ENCODE measurements around the gene ATXN7L1. TPM values are rescaled to one million over a fixed set of nuclear protein-coding genes. Genes with fewer than 3 reads are reported as not detected.
A peak's percentile ranks its signal among the peaks of the same experiment; 100 is the strongest.

Gene ATXN7L1
- total RNA-seq, 1 experiment from 2014 or later: 24.3 TPM

DNA sequence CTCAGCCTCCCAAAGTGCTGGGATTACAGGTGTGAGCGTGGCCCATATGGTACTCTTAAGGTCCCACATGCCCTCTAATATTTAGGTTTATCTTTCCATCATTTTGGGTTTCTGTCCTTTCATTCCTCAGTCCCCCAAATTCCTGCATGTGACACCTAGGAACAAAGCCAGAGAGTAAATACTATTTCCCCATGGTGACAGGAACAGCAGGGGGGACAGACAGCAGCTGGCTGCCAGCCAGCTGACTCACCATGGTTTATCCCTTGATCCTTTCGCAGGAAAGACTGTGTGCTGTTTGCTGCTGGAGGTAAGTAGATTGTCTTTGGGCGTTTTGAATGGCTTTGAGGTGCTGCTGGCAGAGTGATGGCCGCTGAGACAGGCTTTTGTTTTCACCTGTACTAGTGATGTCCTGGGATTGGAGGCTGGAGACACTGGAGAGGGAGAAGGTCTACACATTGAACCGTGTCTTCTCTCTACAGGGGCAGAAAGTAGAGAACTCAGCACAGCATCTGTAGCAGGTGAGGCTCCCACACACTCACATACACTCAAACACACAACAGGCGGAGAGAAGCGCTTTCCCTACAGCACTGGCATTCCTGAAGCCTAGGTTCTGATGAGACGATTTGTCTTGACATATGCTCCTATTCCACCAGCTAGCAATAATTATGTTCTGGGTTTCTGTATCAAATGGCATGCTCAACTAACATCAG is 211.4 kb downstream of the ATXN7L1 start:
- Histone ChIP-seq H3K18ac (ENCODE audit: insufficient read length, low read depth, low read length) (no peak overlapping the region), H3K56ac (ENCODE audit: insufficient read length, low read depth, low read length) (no peak overlapping the region), H3K9me3 (ENCODE audit: control insufficient read depth, low read depth, low read length) (no peaks in the 10 kb centered on the region), H3K23me2 (ENCODE audit: insufficient read length, low read depth, low read length, poor library complexity, severe bottlenecking) (no peaks in the 10 kb centered on the region), H4K8ac (replicated peaks; ENCODE audit: insufficient read length, low read depth, low read length) (no peak overlapping the region), H4K5ac (ENCODE audit: insufficient read length, low read depth, low read length) (no peak overlapping the region), H3K27ac (ENCODE audit: insufficient read length, low read depth, low read length) (no peak overlapping the region), H2BK12ac (ENCODE audit: insufficient read length, low read depth, low read length) (no peak overlapping the region), H2AK5ac (ENCODE audit: insufficient read length, low read length) (no peak overlapping the region), H3K9ac (ENCODE audit: extremely low read depth, insufficient read length, low read length) (no peak overlapping the region), H3K79me1 (ENCODE audit: insufficient read depth, low read depth, low read length, poor library complexity, severe bottlenecking) (no peaks in the 10 kb centered on the region), H3K4me2 (ENCODE audit: insufficient read depth, insufficient read length, low read length) (no peak overlapping the region), H3K23ac (ENCODE audit: insufficient read length, low read depth, low read length) (no peak overlapping the region), H4K20me1 (ENCODE audit: control insufficient read depth, insufficient read depth, insufficient read length) (no peaks in the 10 kb centered on the region), H2BK15ac (ENCODE audit: low read depth, low read length) (no peak overlapping the region), H3K79me2 (ENCODE audit: insufficient read depth, low read length) (no peaks in the 10 kb centered on the region), H2AFZ (ENCODE audit: low read length) (no peak overlapping the region), H3K14ac (ENCODE audit: insufficient read depth, low read length) (no peak overlapping the region), H2BK5ac (ENCODE audit: insufficient read length, low read length) (no peak overlapping the region), H2BK120ac (ENCODE audit: low read depth, low read length, poor library complexity, severe bottlenecking) (no peak overlapping the region), H3K4ac (ENCODE audit: low read depth, low read length) (no peak overlapping the region), H3K27me3 (ENCODE audit: insufficient read depth, low read length) (no peaks in the 10 kb centered on the region), H2BK20ac (ENCODE audit: low read depth, low read length, poor library complexity, severe bottlenecking) (no peak overlapping the region), H4K91ac (ENCODE audit: insufficient read length, low read depth, low read length) (no peak overlapping the region), H3K4me1 (ENCODE audit: insufficient read depth, low read length) (peaks cover 11% of the 10 kb centered on the region), H3T11ph (ENCODE audit: low read length) (no peak overlapping the region)
- H3K27ac Mint-ChIP-seq: peak overlapping the region; percentile 63 to 86 (median 69); a peak in 6 of 7 replicates
- DNase-seq: peak; percentile 76
- H3K9me3 Mint-ChIP-seq: no peaks in the 10 kb centered on the region
- no CpG with 5 or more reads among the region's 8 CpGs for WGBS (ENCODE audit: extremely low coverage, insufficient read length, low lambda C conversion rate)
- no peaks in the 10 kb centered on the region for H3K27me3 Mint-ChIP-seq (ENCODE audit: low read depth)
- H3K36me3 Mint-ChIP-seq (ENCODE audit: insufficient read depth in 1 of 3, low read depth in 3 of 3): peaks cover 4 to 28% (median 27%) of the 10 kb centered on the region in 3 experiments; a peak in 6 of 7 replicates
- no peak for TF ChIP-seq CTCF (conservative IDR thresholded peaks at IDR 0.05)
- H3K4me3 Mint-ChIP-seq: no peak overlapping the region
- H3K4me1 Mint-ChIP-seq: peaks cover 26 to 27% of the 10 kb centered on the region in 2 experiments
